Stimulated activated CD4-positive, alpha-beta T cell treated with anti-CD3 and anti-CD28 coated beads, Interleukin-1b, Interleukin-23, amount 100 ng/mL, for 1 hour (primary cell): Measurements from ENCODE around the gene RTN4.

Source experiments
- DNase-seq, 2 donors: peaks; one replicate each; pipeline ENCODE4 v3.0.0-alpha.2; 2020; ENCODE audit warnings: low read depth in 2 of 2

RTN4 gene

DNA sequence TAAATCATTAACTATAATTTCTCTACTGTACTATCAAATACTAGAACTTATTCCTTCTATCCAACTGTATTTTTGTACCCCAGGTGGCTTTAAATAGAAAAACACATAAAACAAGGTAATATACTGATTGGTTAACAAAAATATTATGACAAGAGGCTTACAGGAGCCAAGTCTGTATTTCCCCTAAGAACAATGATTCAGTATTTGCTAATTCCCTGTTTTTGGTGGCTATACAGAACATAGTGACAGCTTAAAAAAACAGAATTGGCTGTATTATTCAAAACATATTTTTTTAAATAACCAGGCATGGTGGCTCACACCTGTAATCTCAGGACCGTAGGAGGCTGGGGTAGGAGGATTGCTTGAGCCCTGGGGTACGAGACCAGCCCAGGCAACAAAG lies 16.3 kb downstream of the RTN4 start:
- no peak for DNase-seq

- DNase-seq: no peak
Observed at GRCh38 chr2:55033076-55033742, 17.0 kb downstream of the RTN4 start.

GRCh38 chr2:55031505-55031904 lies 18.7 kb downstream of the RTN4 start:
- no peak for DNase-seq

DNA sequence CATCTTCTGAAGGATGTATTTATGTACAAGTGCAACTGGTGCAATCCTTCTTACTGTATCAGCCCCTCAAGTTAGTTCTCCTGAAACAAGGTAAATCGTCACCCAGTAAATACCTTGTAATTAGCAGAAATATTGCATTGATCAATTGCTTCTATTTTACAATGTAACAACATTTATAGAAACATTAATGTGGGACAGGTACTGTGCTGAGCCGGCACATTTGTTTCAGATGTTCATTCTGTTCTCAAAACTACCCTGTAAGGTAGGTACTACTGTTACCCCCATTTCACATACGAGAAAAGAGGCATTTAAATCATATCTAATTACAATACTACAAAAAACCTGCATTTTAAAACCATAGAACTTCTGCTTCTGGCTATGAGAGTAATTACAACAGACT lies 19.5 kb downstream of the RTN4 start:
- DNase-seq: no peak

DNA sequence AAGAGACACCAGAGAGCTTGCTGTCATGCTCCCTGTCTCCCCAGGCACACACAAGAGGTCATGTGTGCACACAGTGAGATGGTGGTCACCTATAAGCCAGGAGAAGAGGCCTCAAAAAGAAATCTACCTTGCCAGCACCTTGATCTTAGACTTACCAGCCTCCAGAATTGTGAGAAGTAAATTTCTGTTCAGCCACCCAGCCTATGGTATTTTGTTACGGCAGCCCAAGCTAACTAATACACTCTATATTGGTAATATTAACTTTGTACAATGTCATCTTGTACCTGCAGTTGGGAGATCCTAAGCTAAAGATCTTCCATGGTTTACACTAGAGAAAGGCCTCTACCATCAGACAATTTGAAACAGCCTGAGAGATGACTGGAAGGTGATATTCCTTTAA lies 21.2 kb downstream of the RTN4 start:
- DNase-seq: no peak

DNA sequence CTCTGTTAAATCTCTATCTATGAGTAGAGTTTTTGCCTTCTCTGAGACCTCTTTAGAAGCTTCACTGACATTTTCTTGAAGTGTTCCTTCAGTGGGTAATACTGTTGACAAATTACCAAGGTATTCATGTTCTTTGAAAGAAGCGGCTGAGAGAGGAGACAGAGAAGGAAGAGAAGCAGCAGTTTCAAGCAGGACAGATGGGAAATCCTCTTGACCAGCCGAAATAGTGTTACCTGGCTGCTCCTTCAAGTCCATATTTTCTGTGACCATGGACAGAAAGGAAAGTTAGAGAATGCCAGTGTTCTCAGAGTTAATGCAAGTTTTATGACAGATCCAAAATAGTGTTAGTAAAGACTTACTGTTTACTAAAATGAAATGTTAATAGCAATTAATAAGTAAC lies 23.0 kb downstream of the RTN4 start:
- DNase-seq: no peak

DNA sequence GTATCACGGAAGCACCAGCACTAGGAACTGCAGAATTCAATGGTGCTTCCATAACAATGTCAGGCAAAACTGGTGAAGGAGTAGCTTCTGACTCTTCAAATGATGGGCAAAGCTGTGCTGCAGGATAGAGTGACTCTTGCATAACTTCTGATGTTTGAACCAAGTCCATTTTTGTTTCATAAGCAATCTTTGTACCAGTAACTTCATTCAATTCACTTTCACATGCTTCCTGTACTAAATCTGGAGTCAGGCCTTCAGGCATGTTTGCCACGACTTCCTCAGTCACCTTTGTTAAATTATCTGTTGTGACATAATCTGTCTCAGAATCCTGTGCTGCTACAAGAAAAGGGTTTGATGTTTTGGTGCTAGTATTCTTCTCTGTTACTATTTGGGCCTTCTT lies 24.0 kb downstream of the RTN4 start:
- DNase-seq: no peak

DNA sequence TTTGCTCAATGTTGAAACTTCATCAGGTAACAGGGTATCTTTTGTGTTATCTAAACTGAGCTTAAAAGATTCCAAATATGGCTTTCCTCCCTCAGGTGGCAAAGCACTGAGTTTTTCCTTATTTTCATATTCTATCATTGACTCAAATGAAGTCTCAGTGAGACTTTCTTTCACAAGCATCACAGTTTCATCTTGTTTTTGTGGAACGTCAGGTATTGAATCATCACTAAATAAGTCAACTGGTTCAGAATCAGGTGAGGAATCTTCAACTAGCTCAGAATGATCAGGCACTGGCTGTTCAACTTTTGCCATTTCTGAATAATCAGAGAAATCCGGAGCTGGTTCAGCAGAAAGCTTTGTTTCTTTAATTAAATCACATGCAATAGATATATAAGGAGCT lies 24.6 kb downstream of the RTN4 start:
- no peak for DNase-seq

GRCh38 chr2:55025082-55025481 lies 25.2 kb downstream of the RTN4 start:
- DNase-seq: no peak

DNA sequence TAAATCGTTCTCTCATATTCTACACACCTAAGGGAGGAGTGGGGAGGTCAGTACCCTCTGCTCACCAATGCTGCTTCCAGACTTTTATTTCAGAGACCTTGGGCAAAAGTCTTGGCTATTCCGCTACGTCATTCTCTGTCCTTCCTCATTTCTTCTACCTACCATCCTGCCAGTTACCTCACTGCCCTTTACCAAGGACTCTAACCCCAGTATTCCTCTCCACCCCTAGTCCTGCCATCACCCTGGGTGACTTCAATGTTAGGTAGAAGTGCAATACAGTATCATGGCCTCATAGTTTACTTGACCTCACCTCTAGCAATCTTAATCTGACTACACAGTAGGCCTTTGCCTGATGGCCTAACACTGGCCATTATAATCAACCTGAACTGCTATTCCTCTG lies 27.8 kb downstream of the RTN4 start:
- DNase-seq: no peak

DNA sequence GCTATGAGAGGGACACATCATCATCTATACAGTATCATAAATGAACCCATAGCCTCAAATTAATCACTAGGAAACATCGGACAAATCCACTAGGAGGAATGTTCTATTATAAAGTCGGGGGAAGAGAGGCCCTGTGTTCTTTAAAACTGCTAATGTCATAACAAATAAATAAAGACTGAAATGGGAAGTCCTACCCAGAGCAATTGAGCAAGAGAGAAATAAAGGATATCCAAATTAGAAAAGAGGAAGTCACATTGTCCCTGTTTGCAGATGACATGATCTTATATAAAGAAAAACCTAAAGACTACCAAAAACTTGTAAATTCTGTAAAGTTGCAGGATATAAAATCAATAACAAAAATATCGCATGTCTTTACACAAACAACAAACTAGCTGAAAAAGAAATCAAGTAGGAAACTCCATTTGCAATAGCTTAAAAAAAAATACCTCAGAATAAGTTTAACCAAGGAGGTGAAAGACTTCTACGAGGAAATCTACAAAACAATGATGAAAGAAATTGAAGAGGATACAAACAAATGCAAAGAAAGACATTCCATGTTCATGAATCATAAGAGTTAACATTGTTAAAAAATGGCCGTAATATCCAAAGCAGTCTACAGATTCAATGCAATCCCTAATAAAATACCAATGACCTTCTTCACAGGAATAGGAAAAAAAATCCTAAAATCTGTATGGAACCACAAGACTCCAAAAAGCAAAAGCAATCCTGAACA lies 30.6 kb downstream of the RTN4 start:
- DNase-seq: no peak

- no peak for DNase-seq
Observed at GRCh38 chr2:55018619-55019018, 31.6 kb downstream of the RTN4 start.

DNA sequence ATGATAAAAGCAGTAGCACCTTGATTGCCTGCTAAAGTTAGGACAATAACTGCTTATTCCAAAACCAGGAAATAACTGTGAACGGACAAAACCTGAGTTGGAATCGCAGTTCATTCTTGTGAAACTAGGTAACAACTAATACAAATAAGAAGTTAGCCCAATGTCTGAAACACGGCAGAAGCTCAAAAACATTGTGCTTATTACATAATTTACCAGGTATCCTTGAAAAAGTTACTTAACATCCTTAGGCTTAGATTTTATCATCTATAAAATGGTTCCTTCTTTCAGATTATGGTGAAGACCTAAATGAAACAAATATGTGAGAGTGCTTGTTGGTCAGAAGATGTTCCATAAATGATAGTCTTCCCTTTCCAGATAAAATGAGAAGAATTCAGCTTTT lies 32.4 kb downstream of the RTN4 start:
- DNase-seq: no peak

GRCh38 chr2:55017428-55017827 lies 32.8 kb downstream of the RTN4 start:
- DNase-seq: no peak

GRCh38 chr2:55014962-55015939 lies 35.0 kb downstream of the RTN4 start:
- peak in 1 of 2 donors; percentile 6 for DNase-seq

DNA sequence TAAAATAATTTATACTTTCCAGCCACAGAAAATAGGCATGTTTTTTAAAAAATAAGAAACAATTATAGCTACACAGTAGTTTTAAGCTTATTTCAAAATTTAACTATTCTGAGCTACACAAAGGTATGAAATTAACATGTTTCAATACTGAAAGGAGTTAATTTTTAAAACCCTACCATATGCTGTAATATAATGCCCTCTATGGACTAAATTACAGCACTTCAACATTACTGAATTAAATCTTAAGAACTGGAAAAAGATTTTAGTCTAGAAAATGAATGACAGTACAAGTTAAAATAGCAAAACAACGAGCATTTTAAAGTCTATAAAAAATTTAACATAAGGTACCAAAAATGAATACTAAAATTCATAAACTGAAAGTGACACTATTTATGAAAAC lies 36.3 kb downstream of the RTN4 start:
- DNase-seq: no peak

DNA sequence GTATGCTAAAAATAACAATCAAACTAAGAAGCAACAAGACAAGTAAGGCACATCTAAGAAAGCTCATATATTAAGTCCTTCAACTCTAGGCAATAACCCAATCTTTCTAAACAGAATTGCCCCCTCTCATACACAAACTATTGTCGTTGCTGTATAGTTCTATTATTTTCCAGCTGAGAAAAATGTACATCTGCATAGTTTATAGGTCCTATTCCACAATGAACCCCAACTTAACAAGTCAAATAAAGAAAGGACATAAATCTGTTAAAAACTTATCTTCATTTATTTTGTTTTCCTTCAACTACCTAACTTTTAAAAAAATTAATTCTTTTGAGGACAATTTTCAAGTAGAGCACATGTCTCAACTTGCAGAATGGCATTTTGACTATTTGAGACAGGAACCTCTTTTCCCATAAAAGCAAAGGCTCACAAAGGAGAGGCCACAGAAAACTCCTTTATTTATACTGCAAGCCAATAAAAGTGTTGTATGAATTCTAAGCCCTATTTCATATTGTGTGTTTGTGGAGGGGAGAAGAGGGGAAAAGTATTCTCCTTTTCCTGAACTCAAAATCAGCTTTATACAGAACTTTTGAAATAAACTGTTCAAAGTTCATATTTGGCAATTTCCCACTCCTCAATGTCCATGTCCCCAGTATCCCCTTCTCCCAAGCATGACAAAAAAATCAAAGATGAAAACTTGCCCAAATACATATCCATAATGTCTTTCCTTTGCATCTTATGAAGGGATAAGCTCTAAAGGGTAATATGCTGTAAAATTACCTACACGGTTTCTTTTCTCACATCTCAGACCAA lies 37.4 kb downstream of the RTN4 start:
- no peak for DNase-seq

GRCh38 chr2:55011831-55012671 lies 38.2 kb downstream of the RTN4 start:
- no peak for DNase-seq

GRCh38 chr2:55010915-55011314 lies 39.3 kb downstream of the RTN4 start:
- DNase-seq: no peak

DNA sequence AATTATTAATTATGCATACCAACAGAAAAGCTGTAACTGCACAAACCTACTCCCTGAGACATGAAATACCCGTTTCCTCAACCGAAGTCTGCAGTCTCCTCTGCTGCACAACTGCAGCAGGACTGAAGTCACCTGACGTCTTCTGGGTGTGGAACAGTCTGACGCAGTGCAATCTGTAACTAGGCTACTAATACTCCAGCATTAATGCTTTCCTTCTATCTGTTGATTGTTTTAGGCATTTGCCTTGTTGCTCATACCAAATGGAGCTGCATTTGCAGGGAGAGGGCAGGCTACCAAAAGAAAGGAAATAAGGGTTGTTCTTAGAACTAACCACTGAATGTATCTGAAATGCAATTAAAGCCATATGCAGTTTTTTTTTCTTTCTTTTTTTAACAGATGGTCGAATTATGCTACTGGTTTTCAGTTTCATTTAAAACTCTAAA lies 40.1 kb downstream of the RTN4 start:
- DNase-seq: peak in 1 of 2 donors; percentile 6
